CD4-positive, alpha-beta T cell treated with Interleukin-1 beta for 1 hour (primary cell): Measurements from ENCODE around the gene GPR15LG.

ENCODE experiments used
- DNase-seq, 2 donors: peaks; one replicate each; pipeline ENCODE4 v3.0.0-alpha.2; 2020 to 2022

GPR15LG gene

DNA sequence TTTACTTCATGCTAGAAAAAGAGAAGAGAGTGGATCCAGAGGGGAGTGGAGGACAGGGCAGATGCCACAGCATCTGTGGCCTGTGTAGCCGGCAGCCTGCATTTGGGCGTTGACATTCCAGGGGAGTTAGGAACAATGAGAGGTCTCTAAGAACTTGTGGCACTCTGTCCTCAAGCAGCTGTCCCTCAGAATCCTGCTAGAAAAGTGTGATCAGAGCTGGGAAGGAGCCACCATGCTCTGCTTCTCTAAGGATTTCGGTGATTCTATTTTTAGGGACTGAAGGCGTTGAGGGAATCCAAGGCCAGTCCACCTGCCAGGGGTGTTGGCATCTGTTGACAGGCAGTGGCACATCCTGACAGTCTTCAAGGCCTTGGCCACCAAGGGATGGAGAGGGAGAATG, 44.1 kb downstream of the GPR15LG start:
- no peak for DNase-seq

DNA sequence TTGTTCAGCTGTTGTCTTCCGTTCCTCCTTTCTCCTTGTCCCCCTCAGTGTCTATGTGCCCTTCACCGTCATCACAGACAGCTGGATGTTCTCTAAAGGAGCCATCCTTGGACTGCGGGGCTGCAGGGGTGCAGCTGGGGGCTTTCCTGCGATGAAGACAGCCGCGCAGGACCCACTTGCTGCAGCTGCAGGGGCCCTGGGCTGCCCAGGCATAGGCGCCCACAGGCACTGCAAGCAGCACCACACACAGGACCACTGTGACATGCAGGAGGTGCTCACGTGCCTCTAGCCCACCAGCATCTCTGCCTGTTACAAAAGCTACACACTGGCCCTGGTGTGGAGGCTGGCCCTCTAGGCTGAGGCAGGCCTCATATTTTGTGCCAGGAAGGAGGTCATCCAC, 48.3 kb downstream of the GPR15LG start:
- DNase-seq = no peak

DNA sequence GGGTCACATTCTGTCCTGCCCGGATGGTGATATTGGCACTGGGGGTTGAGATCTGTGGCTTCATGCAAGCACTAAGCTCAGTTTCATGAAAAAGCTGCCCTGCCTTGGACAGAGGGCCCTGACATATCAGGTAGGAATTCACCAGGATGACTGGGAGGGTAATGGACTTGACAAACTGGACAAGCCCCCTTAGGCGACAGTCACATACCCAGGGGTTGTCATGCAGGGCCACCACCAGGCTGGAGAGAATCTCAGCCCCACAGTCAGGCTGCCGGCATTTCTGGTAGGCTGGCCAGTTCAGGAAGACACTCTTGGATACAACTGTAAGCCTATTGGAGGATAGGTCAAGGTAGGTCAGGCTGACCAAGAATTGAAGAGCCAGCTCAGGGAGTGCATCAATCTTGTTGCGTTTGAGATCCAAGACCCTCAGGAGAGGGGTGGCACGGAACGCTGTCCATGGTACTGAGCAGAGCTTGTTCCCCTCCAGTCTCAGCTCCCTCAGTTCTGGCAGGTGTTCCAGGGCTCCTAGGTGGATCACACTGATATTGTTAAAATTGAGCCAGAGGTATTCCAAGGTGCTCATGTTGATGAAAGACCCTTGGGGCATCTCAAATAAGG, 50.9 kb downstream of the GPR15LG start:
- no peak for DNase-seq

DNA sequence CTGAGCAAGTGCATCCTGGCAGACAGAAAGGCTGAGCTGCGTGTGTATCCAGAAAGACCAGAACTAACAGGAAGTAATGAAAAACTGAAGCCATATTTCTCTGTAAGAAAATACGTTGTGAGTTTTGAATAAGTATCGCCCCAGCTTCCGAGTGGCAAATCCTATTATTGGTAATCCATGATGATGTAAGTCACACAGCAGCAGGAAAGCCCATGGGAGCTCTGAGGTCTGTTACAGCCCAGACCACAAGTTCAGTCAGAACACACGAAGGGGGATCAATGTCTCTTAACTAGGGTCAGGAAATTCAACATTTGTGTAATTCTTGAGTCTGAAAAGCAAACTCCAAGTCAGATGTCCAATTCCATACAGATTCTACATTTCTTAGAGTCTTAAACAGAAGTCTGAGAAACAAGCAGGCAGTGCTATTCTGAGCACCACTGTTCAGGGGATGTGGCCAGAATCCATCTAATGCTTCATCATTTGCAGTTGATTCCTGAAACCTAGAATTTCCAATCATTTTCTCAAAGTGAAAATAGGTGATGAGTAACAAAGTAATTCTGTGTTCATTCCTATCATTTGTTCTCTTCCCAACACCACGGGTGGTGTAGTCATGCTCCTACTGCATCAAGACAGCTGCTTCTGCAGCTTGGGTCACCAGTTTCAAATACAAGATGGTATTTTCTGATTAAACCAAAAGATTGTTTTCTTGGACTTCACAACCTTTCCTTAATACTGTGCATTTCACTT, 52.0 kb downstream of the GPR15LG start, which contains the start of gene LRIT2:
TSS of gene LRIT2 (minus strand) at position 118 of the 747 bp plus-strand sequence. CDS start at position 94, 24 bp downstream.
- no peak for DNase-seq

DNA sequence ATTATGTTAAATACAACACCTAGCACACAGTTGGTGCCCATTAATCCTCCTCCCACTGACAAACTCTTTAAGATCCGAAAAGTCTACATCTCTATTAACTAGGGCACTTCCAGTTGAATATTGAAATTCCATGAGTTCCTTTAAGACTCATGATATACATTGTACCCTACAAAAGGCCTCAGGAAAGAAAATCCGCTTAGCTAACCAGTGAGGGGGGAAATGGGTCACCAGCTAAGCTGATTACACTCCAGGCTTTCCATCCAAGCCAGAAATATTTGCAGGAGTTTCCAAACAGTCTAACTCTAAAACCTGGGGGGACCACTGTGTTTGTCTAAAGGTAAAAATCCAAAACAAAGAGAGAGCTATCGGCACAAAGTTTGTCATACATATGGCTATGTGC, 53.0 kb downstream of the GPR15LG start:
- no peak for DNase-seq

DNA sequence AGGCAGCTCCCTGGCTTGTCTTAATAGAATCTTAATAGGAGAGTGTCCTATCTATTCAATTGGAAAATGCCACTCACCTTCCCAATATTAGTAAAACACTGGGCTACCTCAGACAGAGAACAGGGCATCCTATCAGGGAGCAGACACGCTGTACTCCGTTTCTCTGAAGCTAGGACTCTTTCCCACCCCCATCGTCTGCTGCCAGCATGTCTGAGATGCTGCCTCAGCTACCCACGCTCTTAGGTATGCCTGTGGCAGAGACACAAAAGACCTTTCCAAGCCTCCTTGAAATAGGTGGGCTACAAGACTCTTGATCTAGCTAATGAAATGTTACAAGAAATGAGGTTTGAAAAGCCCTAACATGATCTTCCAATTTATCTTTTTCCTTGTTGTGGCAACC, 54.2 kb downstream of the GPR15LG start:
- no peak for DNase-seq

DNA sequence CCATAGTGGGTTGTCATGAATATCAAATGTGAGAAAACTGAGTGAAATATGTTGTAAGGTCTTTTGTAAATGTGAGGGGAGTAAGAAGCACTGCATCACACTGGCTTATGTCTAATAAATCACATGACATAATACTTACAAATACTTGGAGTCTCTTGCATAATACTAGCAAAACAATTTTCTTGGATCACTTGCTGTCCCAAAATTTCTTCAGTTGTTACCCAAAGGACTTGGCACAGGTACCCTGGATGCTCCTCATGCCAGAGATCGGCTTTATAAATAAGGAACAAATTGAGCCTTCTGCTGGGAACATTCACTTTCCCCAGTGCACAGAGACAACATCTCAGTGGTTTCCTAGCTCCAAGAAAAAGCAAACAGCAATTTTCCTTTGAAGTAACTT, 56.8 kb downstream of the GPR15LG start:
- no peak for DNase-seq

DNA sequence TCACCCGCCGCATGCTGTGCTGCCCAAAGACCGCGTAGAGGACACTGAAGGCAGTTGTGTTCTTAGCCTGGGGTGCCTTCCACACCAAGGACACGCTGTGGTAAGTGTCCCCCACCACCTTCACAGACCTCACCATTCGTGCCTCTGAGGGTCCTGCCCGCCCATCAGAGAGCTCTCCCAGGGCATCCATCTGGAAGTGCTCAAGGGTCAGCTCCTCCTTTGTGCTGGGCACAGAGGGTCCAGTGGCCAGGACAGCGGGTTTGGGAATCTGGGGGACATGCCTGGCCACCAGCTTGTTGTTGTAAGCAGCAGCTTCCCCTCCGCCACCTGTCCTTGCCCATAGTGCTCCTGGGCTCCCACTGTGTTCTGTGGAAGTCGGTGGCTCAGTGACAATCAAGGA, 58.8 kb downstream of the GPR15LG start:
- no peak for DNase-seq

DNA sequence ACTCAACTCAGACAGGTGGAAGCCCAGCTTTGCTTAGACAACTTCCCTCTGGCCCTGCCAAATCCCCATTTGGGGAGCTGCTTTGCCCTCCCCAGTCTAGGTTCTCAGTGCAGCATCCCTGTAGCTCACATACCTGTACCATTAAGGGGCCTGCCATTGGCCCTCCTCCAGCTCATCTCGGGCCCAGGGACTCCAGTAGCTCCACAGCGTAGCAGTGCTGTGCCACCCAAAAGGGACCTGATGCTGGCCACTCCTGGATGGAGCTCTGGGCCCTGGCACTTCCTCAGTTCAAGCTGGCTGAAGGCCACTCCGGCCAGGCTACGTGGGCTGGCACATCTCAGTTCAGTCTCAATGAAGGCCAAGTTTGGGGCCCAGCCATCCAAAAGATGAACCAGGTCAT, 60.3 kb downstream of the GPR15LG start:
- DNase-seq = no peak

DNA sequence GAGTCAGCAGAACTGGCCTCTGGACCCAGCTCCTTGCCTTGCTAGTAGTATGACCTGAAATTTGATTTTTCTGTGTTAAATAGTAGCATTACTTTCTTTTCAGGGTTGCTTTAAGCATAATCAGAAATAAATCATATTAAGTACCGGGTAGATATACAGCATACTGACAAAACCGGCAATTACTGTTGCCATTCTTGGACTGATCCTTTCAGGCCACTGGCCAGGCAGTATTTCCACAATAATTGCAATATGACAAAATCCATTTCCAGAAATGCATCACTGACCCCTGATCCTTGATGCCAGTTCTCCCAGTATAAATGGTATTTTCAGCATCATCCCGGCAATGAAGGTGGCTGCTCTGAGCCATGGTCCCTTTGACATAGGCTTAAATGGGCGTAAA, 60.9 kb downstream of the GPR15LG start:
- DNase-seq = no peak
